Gastrocnemius medialis (tissue), 4 donors: ENCODE measurements around the gene RNASEH2B. TPM values are rescaled to one million over a fixed set of nuclear protein-coding genes. Genes with fewer than 3 reads are reported as not detected.

Source experiments
- ATAC-seq, 2 donors: fragments of 150-250 bp; one replicate each; pipeline ENCODE4 v1.9.1; 2016
- DNase-seq, 2 donors: peaks; one replicate each; pipeline ENCODE4 v3.0.0-alpha.2; 2019
- H3K27ac ChIP-seq, 4 donors: fragments of 200-600 bp; sonication (generic); 1 replicate in 1 of 4; 2 replicates in 3 of 4; pipeline ENCODE4 v1.5.1; 2016 to 2018; ENCODE audit warnings: mild to moderate bottlenecking in 2 of 4, moderate library complexity in 1 of 4
- H3K27me3 ChIP-seq, 3 donors: fragments of 200-600 bp; sonication (generic) in 2 of 3; 1 replicate in 1 of 3; 2 replicates in 2 of 3; pipeline versions ENCODE4 v1.5.1 to v1.6.0; 2016 to 2019; ENCODE audit warnings: mild to moderate bottlenecking in 1 of 3, moderate library complexity in 1 of 3
- H3K36me3 ChIP-seq, 2 donors: fragments of 200-600 bp; sonication (generic) in 1 of 2; one replicate each; pipeline ENCODE4 v1.5.1; 2017 to 2018
- H3K4me1 ChIP-seq, 2 donors: fragments of 200-600 bp; sonication (generic) in 1 of 2; one replicate each; pipeline ENCODE4 v1.5.1; 2016 to 2017; ENCODE audit warnings: mild to moderate bottlenecking in 2 of 2
- H3K4me3 ChIP-seq, 4 donors: fragments of 200-600 bp; sonication (generic) in 3 of 4; 1 replicate in 1 of 4; 2 replicates in 3 of 4; pipeline ENCODE4 v1.5.1; 2016 to 2019; ENCODE audit warnings: mild to moderate bottlenecking in 2 of 4
- H3K9me3 ChIP-seq, 3 donors: fragments of 200-600 bp; sonication (generic) in 2 of 3; 1 replicate in 1 of 3; 2 replicates in 2 of 3; pipeline ENCODE4 v1.5.1; 2016 to 2019
- CTCF ChIP-seq, 5 experiments: fragments of 450-650 bp in 3 of 5; fragments of 200-600 bp in 2 of 5; sonication (generic) in 2 of 5; IDR thresholded peaks in 4 of 5; conservative IDR thresholded peaks in 1 of 5; 1 replicate in 4 of 5; 2 replicates in 1 of 5; pipeline ENCODE4 v1.5.1; 2016 to 2019; ENCODE audit warnings: antibody characterized with exemption in 5 of 5, mild to moderate bottlenecking in 3 of 5, moderate library complexity in 3 of 5
- POLR2A ChIP-seq, 2 donors: fragments of 450-650 bp; IDR thresholded peaks; one replicate each; pipeline ENCODE4 v1.6.1; 2017; ENCODE audit warnings: antibody characterized with exemption in 2 of 2, mild to moderate bottlenecking in 2 of 2, moderate library complexity in 2 of 2
- in situ Hi-C, 4 donors: fragments of 200-750 bp; cut with MboI; loops; one replicate each; pipeline versions ENCODE4 v1.15.0 to v1.8.0; 2017; ENCODE audit warnings: low sequenced_read_pairs in 4 of 4
- intact Hi-C: fragments of 100-400 bp; cut with DNase I; formaldehyde crosslinking; loops from one replicate; pipeline ENCODE4 v1.15.1; 2023; ENCODE audit warnings: low total_unique reads
- total RNA-seq, 4 donors: library from RNA; depleted of rRNA; stranded (reverse); fragments of >200 nt; gene quantifications; one replicate each; pipeline versions ENCODE4 v1.1.0 to v1.2.3, GENCODE V29; 2016

Gene RNASEH2B
- total RNA-seq, 4 donors from 2014 or later, result 9.3 to 24.7 (median 11.1) TPM

- TF ChIP-seq CTCF (IDR thresholded peaks at IDR 0.05 in 4 of 5, conservative IDR thresholded peaks at IDR 0.05 in 1 of 5), result no peak
- TF ChIP-seq POLR2A (IDR thresholded peaks at IDR 0.05), result no peak
- Histone ChIP-seq H3K4me3 (no peak overlapping the region), H3K4me1 (peaks cover 0 to 3% of the 10 kb centered on the region in 2 donors), H3K36me3 (peaks cover 0 to 12% of the 10 kb centered on the region in 2 donors), H3K27ac (no peak overlapping the region), H3K27me3 (no peaks in the 10 kb centered on the region), H3K9me3 (peaks cover 0 to 1% (median 0%) of the 10 kb centered on the region in 3 donors)
- intact Hi-C loops, result no loop called here
- no peak for DNase-seq
- no peak for ATAC-seq
- in situ Hi-C loops, result no loop called here
These were observed 19.3 kb downstream of the RNASEH2B start for GRCh38 chr13:50928659-50929462.

GRCh38 chr13:50932091-50932490, 22.5 kb downstream of the RNASEH2B start:
- in situ Hi-C loops, result no loop called here
- intact Hi-C loops, result no loop called here
- no peak for ATAC-seq

GRCh38 chr13:50934735-50935435, 25.3 kb downstream of the RNASEH2B start:
- H3K9me3 ChIP-seq, result no peaks in the 10 kb centered on the region
- in situ Hi-C loops (no loop called here), intact Hi-C loops (no loop called here)

More at GRCh38 chr13:50932091-50932490, 22.5 kb downstream of the RNASEH2B start:
- Histone ChIP-seq H3K36me3 (peaks cover 0 to 8% of the 10 kb centered on the region in 2 donors), H3K9me3 (no peaks in the 10 kb centered on the region), H3K4me1 (peaks cover 0 to 3% of the 10 kb centered on the region in 2 donors), H3K4me3 (no peak overlapping the region), H3K27me3 (no peaks in the 10 kb centered on the region), H3K27ac (no peak overlapping the region)
- no peak for DNase-seq
- no peak for TF ChIP-seq POLR2A (IDR thresholded peaks at IDR 0.05)
- no peak for TF ChIP-seq CTCF (IDR thresholded peaks at IDR 0.05 in 4 of 5, conservative IDR thresholded peaks at IDR 0.05 in 1 of 5)

GRCh38 chr13:50936679-50937078, 27.1 kb downstream of the RNASEH2B start:
- intact Hi-C loops, result no loop called here
- no peaks in the 10 kb centered on the region for H3K4me1 ChIP-seq
- no peaks in the 10 kb centered on the region for H3K9me3 ChIP-seq
- no peaks in the 10 kb centered on the region for H3K27me3 ChIP-seq
- H3K4me3 ChIP-seq, result no peak overlapping the region
- H3K27ac ChIP-seq, result no peak overlapping the region
- ATAC-seq (no peak), DNase-seq (no peak)
- TF ChIP-seq CTCF (IDR thresholded peaks at IDR 0.05 in 4 of 5, conservative IDR thresholded peaks at IDR 0.05 in 1 of 5), result no peak
- no peak for TF ChIP-seq POLR2A (IDR thresholded peaks at IDR 0.05)
- in situ Hi-C loops, result no loop called here
- peaks cover 0 to 16% of the 10 kb centered on the region in 2 donors for H3K36me3 ChIP-seq

More at GRCh38 chr13:50934735-50935435, 25.3 kb downstream of the RNASEH2B start:
- TF ChIP-seq CTCF (IDR thresholded peaks at IDR 0.05 in 4 of 5, conservative IDR thresholded peaks at IDR 0.05 in 1 of 5) (no peak), POLR2A (IDR thresholded peaks at IDR 0.05) (no peak)
- Histone ChIP-seq H3K27me3 (no peaks in the 10 kb centered on the region), H3K27ac (no peak overlapping the region), H3K4me3 (no peak overlapping the region), H3K36me3 (peaks cover 0 to 16% of the 10 kb centered on the region in 2 donors), H3K4me1 (no peaks in the 10 kb centered on the region)
- ATAC-seq (no peak), DNase-seq (no peak)
